HCT116 (cell line): ENCODE measurements around the gene DNAJC16. TPM values are rescaled to one million over a fixed set of nuclear protein-coding genes. Genes with fewer than 3 reads are reported as not detected.
"Not testable (repeated sequence)": the region's sequence is repeated elsewhere in the genome, so short reads cannot be mapped to it uniquely, and the experiment has no call there.

Experiments
- ATAC-seq: fragments of 200-7000 bp; cut with Tn5 transposase; 2 replicates; pipeline ENCODE4 v1.9.1; 2020; ENCODE audit warnings: mild to moderate bottlenecking, moderate library complexity
- BruUV-seq: library from RNA; stranded (reverse); fragments of 400-500 nt; replicated peaks from 2 replicates; lab custom pipeline; 2021; lab: Mats Ljungman, UMichigan
- CTCF ChIA-PET: fragments of 300-600 bp; sonication (Branson Sonifier 250); formaldehyde crosslinking; loops from one replicate; lab custom pipeline; 2021; ENCODE audit warnings: antibody characterized with exemption; lab: Charles Lee
- POLR2A ChIA-PET: fragments of 300-600, 350-600 bp; sonication (Branson Sonifier 250); formaldehyde crosslinking; loops from one replicate; lab custom pipeline; 2021; ENCODE audit warnings: antibody characterized with exemption; lab: Charles Lee
- RAD21 ChIA-PET, 2 experiments: fragments of 300-600 bp; sonication (Branson Sonifier 250); formaldehyde crosslinking; loops; one replicate each; lab custom pipeline; 2023; ENCODE audit warnings: low total read pairs in 2 of 2; ENCODE audit not compliant: uncharacterized antibody in 2 of 2, unreplicated experiment in 2 of 2, low non-redundant PET in 1 of 2; lab: Charles Lee
- DNase-seq: peaks from one replicate; pipeline ENCODE4 v3.0.0-alpha.2; 2010; ENCODE audit warnings: low read depth, low spot score
- H2AFZ ChIP-seq: fragments of 200-600 bp; shearing (Covaris generic), sonication (generic); 2 replicates; pipeline ENCODE4 v1.6.1; 2017; ENCODE audit warnings: low read depth, mixed run types, mixed read lengths, antibody characterized with exemption, low read length; ENCODE audit not compliant: poor library complexity, severe bottlenecking
- H3K27ac ChIP-seq: 2 replicates; pipeline ENCODE4 v1.5.1; 2012; ENCODE audit warnings: low read depth, low read length
- H3K27me3 ChIP-seq: fragments of 200-600 bp; sonication (generic); 2 replicates; pipeline ENCODE4 v1.6.1; 2016; ENCODE audit warnings: mixed run types, low read length, mixed read lengths; ENCODE audit not compliant: insufficient read depth
- H3K36me3 ChIP-seq, 2 experiments: fragments of 200-500 bp in 1 of 2; fragments of 200-600 bp in 1 of 2; sonication (Bioruptor generic) in 1 of 2; sonication (generic) in 1 of 2; 2 replicates each; pipeline versions ENCODE4 v1.5.1 to v1.6.1; 2014 to 2016; ENCODE audit warnings: low read length in 2 of 2, inconsistent platforms in 1 of 2, mixed read lengths in 1 of 2, mixed run types in 1 of 2; ENCODE audit not compliant: insufficient read depth in 2 of 2, control insufficient read depth in 1 of 2
- H3K4me1 ChIP-seq, 2 experiments: fragments of 200-600 bp in 1 of 2; sonication (generic) in 1 of 2; 2 replicates each; pipeline versions ENCODE4 v1.5.1 to v1.6.1; 2012 to 2017; ENCODE audit warnings: low read length in 2 of 2, inconsistent platforms in 1 of 2, mild to moderate bottlenecking in 1 of 2, mixed read lengths in 1 of 2, mixed run types in 1 of 2, moderate library complexity in 1 of 2; ENCODE audit not compliant: insufficient read depth in 2 of 2, control insufficient read depth in 1 of 2
- H3K4me2 ChIP-seq: fragments of 200-600 bp; sonication (generic); 2 replicates; pipeline ENCODE4 v1.6.1; 2017; ENCODE audit warnings: mixed run types, low read length, mixed read lengths
- H3K4me3 ChIP-seq, 2 experiments: fragments of 200-600 bp in 1 of 2; sonication (generic) in 1 of 2; replicated peaks in 1 of 2; 2 replicates each; pipeline ENCODE4 v1.5.1; 2011 to 2016; ENCODE audit warnings: low read length in 2 of 2, control low read depth in 1 of 2, low read depth in 1 of 2, mild to moderate bottlenecking in 1 of 2, mixed read lengths in 1 of 2, mixed run types in 1 of 2
- H3K79me2 ChIP-seq: fragments of 200-600 bp; sonication (generic); 2 replicates; pipeline ENCODE4 v1.6.1; 2017; ENCODE audit warnings: mild to moderate bottlenecking, mixed run types, low read length, moderate library complexity, mixed read lengths; ENCODE audit not compliant: insufficient read depth
- H3K9ac ChIP-seq: fragments of 200-600 bp; sonication (generic); 2 replicates; pipeline ENCODE4 v1.6.1; 2016; ENCODE audit warnings: low read length, mixed read lengths
- H3K9me2 ChIP-seq: fragments of 200-600 bp; sonication (generic), shearing (Covaris generic); 2 replicates; pipeline ENCODE4 v1.6.1; 2017; ENCODE audit warnings: mixed run types, mild to moderate bottlenecking, moderate library complexity; ENCODE audit not compliant: insufficient read depth
- H3K9me3 ChIP-seq, 2 experiments: fragments of 200-500 bp in 1 of 2; fragments of 200-600 bp in 1 of 2; sonication (Bioruptor generic) in 1 of 2; sonication (generic) in 1 of 2; 2 replicates each; pipeline ENCODE4 v1.6.1; 2014 to 2017; ENCODE audit warnings: low read length in 2 of 2, mixed read lengths in 2 of 2, inconsistent platforms in 1 of 2, low read depth in 1 of 2, mild to moderate bottlenecking in 1 of 2, mixed run types in 1 of 2, moderate library complexity in 1 of 2; ENCODE audit not compliant: control insufficient read depth in 1 of 2, insufficient read depth in 1 of 2
- H4K20me1 ChIP-seq: fragments of 200-600 bp; sonication (generic), shearing (Covaris generic); 2 replicates; pipeline ENCODE4 v1.6.1; 2017; ENCODE audit warnings: mixed run types, mild to moderate bottlenecking, moderate library complexity; ENCODE audit not compliant: insufficient read depth
- CEBPB ChIP-seq: IDR thresholded peaks from 2 replicates; pipeline ENCODE4 v1.6.1; 2012; ENCODE audit warnings: low read depth
- EGR1 ChIP-seq: IDR thresholded peaks from 2 replicates; pipeline ENCODE4 v1.6.1; 2012; ENCODE audit warnings: low read depth
- ELF1 ChIP-seq: IDR thresholded peaks from 2 replicates; pipeline ENCODE4 v1.6.1; 2012; ENCODE audit warnings: low read depth, borderline replicate concordance
- EZH2 ChIP-seq: fragments of 200-600 bp; sonication (generic); IDR thresholded peaks from 2 replicates; pipeline ENCODE4 v1.6.1; 2017; ENCODE audit warnings: antibody characterized with exemption, mixed run types
- EZH2phosphoT487 ChIP-seq: fragments of 200-600 bp; IDR thresholded peaks from 2 replicates; pipeline ENCODE4 v1.6.1; 2018; ENCODE audit warnings: antibody characterized with exemption, borderline replicate concordance
- JUND ChIP-seq: IDR thresholded peaks from 2 replicates; pipeline ENCODE4 v1.6.1; 2012
- MAX ChIP-seq: IDR thresholded peaks from 2 replicates; pipeline ENCODE4 v1.6.1; 2012
- POLR2A ChIP-seq: IDR thresholded peaks from 2 replicates; pipeline ENCODE4 v1.7.0; 2011; ENCODE audit warnings: borderline replicate concordance; ENCODE audit not compliant: insufficient read depth, insufficient read length; ENCODE audit errors: extremely low read depth
- RAD21 ChIP-seq: IDR thresholded peaks from 2 replicates; pipeline ENCODE4 v1.6.1; 2012; ENCODE audit warnings: low read depth, mild to moderate bottlenecking
- SIN3A ChIP-seq: IDR thresholded peaks from 2 replicates; pipeline ENCODE4 v1.6.1; 2012; ENCODE audit warnings: low read depth
- SP1 ChIP-seq: IDR thresholded peaks from 2 replicates; pipeline ENCODE4 v1.6.1; 2012; ENCODE audit warnings: low read depth
- SRF ChIP-seq: IDR thresholded peaks from 2 replicates; pipeline ENCODE4 v1.6.1; 2012; ENCODE audit warnings: low read depth
- TCF7L2 ChIP-seq: IDR thresholded peaks from 2 replicates; pipeline ENCODE4 v1.7.0; 2011; ENCODE audit warnings: borderline replicate concordance, inconsistent platforms; ENCODE audit not compliant: insufficient read depth, insufficient read length; ENCODE audit errors: extremely low read depth
- ZFX ChIP-seq: fragments of 450-650 bp; IDR thresholded peaks from 2 replicates; pipeline ENCODE4 v1.6.1; 2017
- ZNF274 ChIP-seq: fragments of 200-500 bp; sonication (Bioruptor generic); IDR thresholded peaks from 2 replicates; pipeline ENCODE4 v1.6.1; 2014; ENCODE audit warnings: mild to moderate bottlenecking, low read depth, low read length, inconsistent platforms
- intact Hi-C: fragments of 100-400 bp; cut with micrococcal nuclease; formaldehyde crosslinking; loops from 2 replicates; pipeline ENCODE4 v1.10.0; 2022
- total RNA-seq: library from RNA; stranded (reverse); gene quantifications from one replicate; pipeline ENCODE4 v1.2.1, GENCODE V29; 2021; ENCODE audit not compliant: unreplicated experiment
- TF ChIP-seq, protein P1 (sequence below): IDR thresholded peaks from 2 replicates; pipeline ENCODE4 v1.6.1; 2012; ENCODE audit warnings: low read depth

DNAJC16 gene
- total RNA-seq, 1 experiment from 2014 or later, result 20.6 TPM

- TF ChIP-seq SRF, result no peak
- TF ChIP-seq RAD21, result no peak
- TF ChIP-seq EZH2, result no peak
- TF ChIP-seq EGR1, result no peak
- TF ChIP-seq CEBPB, result no peak
- TF ChIP-seq JUND, result no peak
- TF ChIP-seq ZFX, result no peak
- no peak for TF ChIP-seq SIN3A
- no peak for TF ChIP-seq POLR2A
- no peak for TF ChIP-seq ELF1
- TF ChIP-seq MAX, result no peak
- TF ChIP-seq TCF7L2, result no peak
- TF ChIP-seq EZH2phosphoT487, result no peak
- TF ChIP-seq ZNF274, result no peak
- TF ChIP-seq, protein P1, sequence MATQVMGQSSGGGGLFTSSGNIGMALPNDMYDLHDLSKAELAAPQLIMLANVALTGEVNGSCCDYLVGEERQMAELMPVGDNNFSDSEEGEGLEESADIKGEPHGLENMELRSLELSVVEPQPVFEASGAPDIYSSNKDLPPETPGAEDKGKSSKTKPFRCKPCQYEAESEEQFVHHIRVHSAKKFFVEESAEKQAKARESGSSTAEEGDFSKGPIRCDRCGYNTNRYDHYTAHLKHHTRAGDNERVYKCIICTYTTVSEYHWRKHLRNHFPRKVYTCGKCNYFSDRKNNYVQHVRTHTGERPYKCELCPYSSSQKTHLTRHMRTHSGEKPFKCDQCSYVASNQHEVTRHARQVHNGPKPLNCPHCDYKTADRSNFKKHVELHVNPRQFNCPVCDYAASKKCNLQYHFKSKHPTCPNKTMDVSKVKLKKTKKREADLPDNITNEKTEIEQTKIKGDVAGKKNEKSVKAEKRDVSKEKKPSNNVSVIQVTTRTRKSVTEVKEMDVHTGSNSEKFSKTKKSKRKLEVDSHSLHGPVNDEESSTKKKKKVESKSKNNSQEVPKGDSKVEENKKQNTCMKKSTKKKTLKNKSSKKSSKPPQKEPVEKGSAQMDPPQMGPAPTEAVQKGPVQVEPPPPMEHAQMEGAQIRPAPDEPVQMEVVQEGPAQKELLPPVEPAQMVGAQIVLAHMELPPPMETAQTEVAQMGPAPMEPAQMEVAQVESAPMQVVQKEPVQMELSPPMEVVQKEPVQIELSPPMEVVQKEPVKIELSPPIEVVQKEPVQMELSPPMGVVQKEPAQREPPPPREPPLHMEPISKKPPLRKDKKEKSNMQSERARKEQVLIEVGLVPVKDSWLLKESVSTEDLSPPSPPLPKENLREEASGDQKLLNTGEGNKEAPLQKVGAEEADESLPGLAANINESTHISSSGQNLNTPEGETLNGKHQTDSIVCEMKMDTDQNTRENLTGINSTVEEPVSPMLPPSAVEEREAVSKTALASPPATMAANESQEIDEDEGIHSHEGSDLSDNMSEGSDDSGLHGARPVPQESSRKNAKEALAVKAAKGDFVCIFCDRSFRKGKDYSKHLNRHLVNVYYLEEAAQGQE, result no peak
- no peak for TF ChIP-seq SP1
- no TSS peak for BruUV-seq
- no peaks in the 10 kb centered on the region for H3K9me3 ChIP-seq
- H3K4me1 ChIP-seq, result no peaks in the 10 kb centered on the region
- H3K36me3 ChIP-seq, result no peaks in the 10 kb centered on the region
- no peak for ATAC-seq
- intact Hi-C loops, result no loop called here
- no peak overlapping the region for H2AFZ ChIP-seq
- H3K27ac ChIP-seq, result no peak overlapping the region
- no peak for DNase-seq
- no peaks in the 10 kb centered on the region for H3K27me3 ChIP-seq
- CTCF ChIA-PET, result no interaction called here
- H4K20me1 ChIP-seq, result no peaks in the 10 kb centered on the region
- no peaks in the 10 kb centered on the region for H3K79me2 ChIP-seq
- H3K4me3 ChIP-seq, result no peak overlapping the region
- POLR2A ChIA-PET, result no interaction called here
- no peak overlapping the region for H3K4me2 ChIP-seq
- no peak overlapping the region for H3K9ac ChIP-seq
- no peaks in the 10 kb centered on the region for H3K9me2 ChIP-seq
- RAD21 ChIA-PET, result no interaction called here
Observed at GRCh38 chr1:15479654-15480347, 46.8 kb upstream of the DNAJC16 start.

DNA sequence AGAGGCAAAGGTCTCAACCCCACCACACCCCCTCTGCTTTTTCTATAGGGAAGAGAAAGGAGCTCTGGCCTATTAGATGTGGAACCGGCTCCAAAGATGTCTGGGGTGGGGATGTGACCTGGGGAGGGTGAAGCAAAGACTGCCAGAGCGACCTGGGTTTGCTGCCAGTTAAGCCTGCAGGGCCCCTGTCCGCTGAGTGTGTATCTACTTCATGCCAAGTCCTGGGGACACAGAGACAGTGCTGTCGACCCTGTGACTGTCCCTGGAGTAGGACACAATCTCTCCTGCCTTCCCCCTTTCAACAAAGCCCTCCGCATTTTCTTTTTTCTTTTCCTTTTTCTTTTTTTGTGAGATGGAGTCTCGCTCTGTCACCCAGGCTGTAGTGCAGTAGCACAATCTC, 44.2 kb upstream of the DNAJC16 start:
- H3K27me3 ChIP-seq, H3K27ac ChIP-seq, BruUV-seq, H3K4me2 ChIP-seq, ATAC-seq, H3K36me3 ChIP-seq, RAD21 ChIA-PET, H2AFZ ChIP-seq, DNase-seq, H3K4me3 ChIP-seq, H3K4me1 ChIP-seq, H3K9me3 ChIP-seq, intact Hi-C loops, H3K9ac ChIP-seq, POLR2A ChIA-PET, H3K79me2 ChIP-seq, CTCF ChIA-PET, H4K20me1 ChIP-seq, H3K9me2 ChIP-seq: not testable (repeated sequence)
